ENCODE results near the gene CELF4. TPM values are rescaled to one million over a fixed set of nuclear protein-coding genes. Genes with fewer than 3 reads are reported as not detected.

The CELF4 gene
- total and polyA plus RNA-seq, 2 donors (not counting 3 experiments of a cell fraction or from before 2014, with no cell fraction given): not detected

- FAIRE-seq (no peak), DNase-seq (ENCODE audit: low read depth, low spot score) (no peak)
- Histone ChIP-seq H4K20me1 (replicated peaks; ENCODE audit: control insufficient read depth, extremely low read depth, insufficient read depth, low read length) (no peaks in the 10 kb centered on the region), H3K27ac (ENCODE audit: insufficient read depth, low read depth, low read length) (no peak overlapping the region), H3K4me1 (ENCODE audit: control insufficient read depth, extremely low read depth, insufficient read depth, low read length) (no peaks in the 10 kb centered on the region), H2AFZ (ENCODE audit: low read depth, low read length) (no peak overlapping the region), H3K9me3 (replicated peaks; ENCODE audit: control insufficient read depth, insufficient read depth, low read length) (no peaks in the 10 kb centered on the region), H3K27me3 (ENCODE audit: control insufficient read depth in 2 of 2, insufficient read depth in 2 of 2, low read length in 2 of 2) (no peaks in the 10 kb centered on the region), H3K36me3 (ENCODE audit: control insufficient read depth in 2 of 2, extremely low read depth in 1 of 2, insufficient read depth in 2 of 2, low read length in 2 of 2) (no peaks in the 10 kb centered on the region), H3K9ac (replicated peaks; ENCODE audit: extremely low read depth, insufficient read depth, low read length) (no peak overlapping the region), H3K4me3 (replicated peaks in 1 of 3; ENCODE audit: insufficient read depth in 1 of 3, low read depth in 1 of 3, low read length in 3 of 3) (no peak overlapping the region), H3K4me2 (ENCODE audit: insufficient read depth, low read length) (no peak overlapping the region), H3K9me1 (replicated peaks; ENCODE audit: control insufficient read depth, extremely low read depth, insufficient read depth, low read length) (no peaks in the 10 kb centered on the region), H3K79me2 (ENCODE audit: control insufficient read depth, insufficient read depth, low read length) (no peaks in the 10 kb centered on the region)
- dilution Hi-C loops (cut with MboI; ENCODE audit: extremely low pct_ligation_motif_present, low sequenced_read_pairs): no loop called here
- POLR2A ChIA-PET: no interaction called here
- CTCF ChIA-PET: no interaction called here
- TF ChIP-seq POLR2A (IDR thresholded peaks at IDR 0.05; ENCODE audit: low read depth, low read length) (no peak), EZH2 (IDR thresholded peaks at IDR 0.05; ENCODE audit: borderline replicate concordance, low read depth, low read length, severe bottlenecking) (no peak), MYC (IDR thresholded peaks at IDR 0.05; ENCODE audit: low read depth, low read length) (no peak), JUN (IDR thresholded peaks at IDR 0.05; ENCODE audit: borderline replicate concordance, insufficient read depth, insufficient read length, low read depth) (no peak), MAX (IDR thresholded peaks at IDR 0.05; ENCODE audit: insufficient read depth, insufficient read length) (no peak), POLR2AphosphoS5 (IDR thresholded peaks at IDR 0.05; ENCODE audit: insufficient read depth, low read depth, low read length) (no peak), GATA2 (IDR thresholded peaks at IDR 0.05; ENCODE audit: insufficient read depth, insufficient read length, low read depth, low read length) (no peak), FOS (IDR thresholded peaks at IDR 0.05; ENCODE audit: borderline replicate concordance, insufficient read depth, low read length) (no peak)
- TF ChIP-seq, protein P1, sequence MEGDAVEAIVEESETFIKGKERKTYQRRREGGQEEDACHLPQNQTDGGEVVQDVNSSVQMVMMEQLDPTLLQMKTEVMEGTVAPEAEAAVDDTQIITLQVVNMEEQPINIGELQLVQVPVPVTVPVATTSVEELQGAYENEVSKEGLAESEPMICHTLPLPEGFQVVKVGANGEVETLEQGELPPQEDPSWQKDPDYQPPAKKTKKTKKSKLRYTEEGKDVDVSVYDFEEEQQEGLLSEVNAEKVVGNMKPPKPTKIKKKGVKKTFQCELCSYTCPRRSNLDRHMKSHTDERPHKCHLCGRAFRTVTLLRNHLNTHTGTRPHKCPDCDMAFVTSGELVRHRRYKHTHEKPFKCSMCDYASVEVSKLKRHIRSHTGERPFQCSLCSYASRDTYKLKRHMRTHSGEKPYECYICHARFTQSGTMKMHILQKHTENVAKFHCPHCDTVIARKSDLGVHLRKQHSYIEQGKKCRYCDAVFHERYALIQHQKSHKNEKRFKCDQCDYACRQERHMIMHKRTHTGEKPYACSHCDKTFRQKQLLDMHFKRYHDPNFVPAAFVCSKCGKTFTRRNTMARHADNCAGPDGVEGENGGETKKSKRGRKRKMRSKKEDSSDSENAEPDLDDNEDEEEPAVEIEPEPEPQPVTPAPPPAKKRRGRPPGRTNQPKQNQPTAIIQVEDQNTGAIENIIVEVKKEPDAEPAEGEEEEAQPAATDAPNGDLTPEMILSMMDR (IDR thresholded peaks at IDR 0.05; ENCODE audit: extremely low read depth in 1 of 2, insufficient read depth in 1 of 2, low read depth in 1 of 2, low read length in 2 of 2): no peak
- intact Hi-C loops (cut with micrococcal nuclease): no loop called here
- no TSS peak for BruUV-seq (replicated peaks)
These were observed 346.3 kb downstream of the CELF4 start for GRCh38 chr18:37219257-37219656.
